ENCODE measurements around the gene MT1H. TPM values are rescaled to one million over a fixed set of nuclear protein-coding genes. Genes with fewer than 3 reads are reported as not detected.

The MT1H gene
- total RNA-seq, 1 donor from 2014 or later, result not detected

- intact Hi-C loops (cut with DNase I), result no loop called here
Measured at GRCh38 chr16:56634715-56635440, 34.7 kb upstream of the MT1H start.

DNA sequence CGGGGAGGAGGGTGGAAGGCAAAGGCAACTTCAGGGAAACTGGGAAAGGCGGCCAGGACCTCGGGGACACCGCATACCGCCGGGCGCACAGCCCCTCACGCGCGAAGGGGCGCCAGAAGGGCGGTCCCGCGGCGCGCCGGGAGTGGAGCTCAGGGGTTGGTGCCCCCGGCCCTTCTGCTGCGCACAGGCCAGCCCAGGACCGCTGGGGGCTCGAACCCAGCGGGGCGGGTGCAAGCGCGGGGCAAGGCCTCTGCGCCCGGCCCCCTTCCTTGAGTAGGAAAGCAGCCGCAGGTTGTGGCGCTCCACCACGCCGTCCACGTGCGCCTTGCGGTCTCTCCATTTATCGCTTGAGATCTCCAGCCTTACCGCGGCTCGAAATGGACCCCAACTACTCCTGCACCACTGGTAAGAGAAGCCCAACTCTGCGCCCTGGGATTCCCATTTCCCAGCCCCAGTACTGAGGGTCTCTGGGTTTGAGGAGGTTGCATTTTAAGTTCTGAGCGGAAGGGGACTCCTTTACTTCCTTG, 34.1 kb upstream of the MT1H start:
- DNase-seq (no peak), ATAC-seq (ENCODE audit: poor library complexity) (no peak)
- intact Hi-C loops (cut with DNase I), result no loop called here

More at GRCh38 chr16:56634715-56635440, 34.7 kb upstream of the MT1H start:
- DNase-seq (no peak), ATAC-seq (ENCODE audit: poor library complexity) (no peak)

- intact Hi-C loops (cut with DNase I), result no loop called here
- ATAC-seq (ENCODE audit: poor library complexity), result no peak
- no peak for DNase-seq
Measured at GRCh38 chr16:56636616-56637413, 32.8 kb upstream of the MT1H start.

GRCh38 chr16:56637814-56638750, 31.5 kb upstream of the MT1H start, which contains the start of gene MT1A:
MT1A (plus strand) TSS chr16:56638666; CDS start chr16:56638739, 73 bp downstream.
- intact Hi-C loops (cut with DNase I), result no loop called here
- DNase-seq (peak; percentile 90), ATAC-seq (ENCODE audit: poor library complexity) (peak; percentile 94)

DNA sequence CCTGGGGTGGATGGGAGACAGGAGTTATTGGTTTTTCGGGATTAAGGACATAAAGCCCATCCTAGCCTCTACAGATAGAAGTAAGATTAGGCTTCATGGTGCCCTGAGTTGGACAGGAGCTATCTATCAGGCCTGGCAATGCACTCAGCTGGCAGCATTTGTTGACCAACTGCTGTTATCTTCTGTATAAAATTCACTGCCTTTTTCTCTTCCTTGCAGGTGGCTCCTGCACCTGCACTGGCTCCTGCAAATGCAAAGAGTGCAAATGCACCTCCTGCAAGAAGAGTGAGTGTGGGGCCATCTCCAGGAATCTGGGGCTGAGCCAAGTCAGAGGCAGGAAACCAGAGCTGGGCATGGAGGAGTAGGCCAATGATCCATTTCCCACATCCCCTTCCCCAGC, 30.6 kb upstream of the MT1H start:
- intact Hi-C loops (cut with DNase I), result no loop called here
- no peak for ATAC-seq (ENCODE audit: poor library complexity)
- no peak for DNase-seq

DNA sequence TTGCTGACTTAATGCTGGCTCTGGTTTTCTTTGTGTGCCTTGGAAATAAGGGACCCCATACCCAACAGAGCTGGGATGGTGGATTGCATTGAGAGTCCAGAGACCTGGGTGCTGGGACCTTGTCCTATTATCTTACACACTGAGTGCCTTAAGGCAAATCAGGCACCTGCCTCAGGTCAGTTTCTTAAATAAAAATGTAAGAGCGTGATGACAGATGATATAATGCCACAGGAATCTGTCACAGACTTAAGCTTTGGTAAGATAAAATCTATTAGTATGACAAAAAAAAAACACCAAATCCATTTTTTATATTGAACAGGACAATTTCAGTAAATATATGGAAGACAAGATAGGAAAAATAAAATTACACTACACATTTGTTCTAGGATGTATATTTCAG, 29.5 kb upstream of the MT1H start:
- ATAC-seq (ENCODE audit: poor library complexity) (no peak), DNase-seq (no peak)
- intact Hi-C loops (cut with DNase I), result no loop called here

DNA sequence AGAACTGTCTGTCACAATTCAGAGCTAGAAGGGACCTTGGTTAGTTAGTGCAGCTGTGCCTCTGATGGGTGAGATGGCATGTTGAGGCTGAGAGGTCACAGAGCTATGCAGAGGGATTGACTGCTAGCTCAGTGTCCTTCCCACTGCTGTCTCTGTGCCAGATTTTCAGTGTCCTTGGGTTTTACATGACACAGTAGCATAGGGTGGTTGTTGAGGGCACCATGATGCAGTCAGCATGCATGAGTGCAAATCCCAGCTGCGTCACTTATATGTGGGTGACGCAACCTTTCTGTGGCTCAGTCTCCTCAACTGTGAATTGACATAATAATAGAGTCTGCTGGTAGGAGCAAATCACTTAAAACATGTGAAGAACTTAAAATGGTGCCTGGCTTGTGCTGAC, 28.4 kb upstream of the MT1H start:
- DNase-seq (no peak), ATAC-seq (ENCODE audit: poor library complexity) (no peak)
- intact Hi-C loops (cut with DNase I), result no loop called here

DNA sequence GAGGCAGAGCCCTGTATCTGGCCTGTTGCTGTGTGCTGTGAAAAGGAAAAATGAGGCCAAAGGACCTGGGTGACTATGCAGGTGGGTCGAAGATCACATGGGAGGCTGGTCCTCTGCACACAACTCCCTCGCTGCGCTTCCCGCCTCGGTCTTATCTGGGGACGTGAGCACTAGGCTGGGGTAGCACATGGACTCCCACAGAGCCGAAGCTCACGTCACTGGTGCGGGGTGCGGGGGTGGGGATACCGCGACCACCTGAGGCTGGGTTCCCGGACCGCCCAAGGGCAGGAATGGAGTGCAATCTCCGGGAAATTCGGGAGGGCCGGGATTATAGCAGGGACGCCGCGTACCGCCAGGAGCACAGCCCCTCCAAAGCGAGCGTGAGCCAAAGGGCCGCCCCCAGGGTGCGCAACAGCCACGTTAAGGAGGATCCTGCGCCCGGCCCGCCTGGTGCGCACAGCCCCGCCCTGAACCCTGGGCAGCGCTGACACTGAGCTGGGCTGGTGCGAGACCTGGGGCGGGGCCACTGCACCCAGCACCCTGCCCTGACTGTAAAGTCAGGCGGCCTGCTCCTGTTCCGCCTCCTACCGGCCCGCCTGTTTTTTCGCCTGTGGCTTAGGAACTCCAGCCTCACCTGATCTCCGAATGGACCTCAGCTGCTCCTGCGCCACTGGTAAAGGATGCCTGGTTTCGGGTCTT, 26.4 kb upstream of the MT1H start:
- peak; percentile 85 for DNase-seq
- ATAC-seq (ENCODE audit: poor library complexity), result peak; percentile 88
- intact Hi-C loops (cut with DNase I), result no loop called here

GRCh38 chr16:56643833-56644232, 25.8 kb upstream of the MT1H start:
- ATAC-seq (ENCODE audit: poor library complexity) (no peak), DNase-seq (no peak)
- intact Hi-C loops (cut with DNase I), result no loop called here

DNA sequence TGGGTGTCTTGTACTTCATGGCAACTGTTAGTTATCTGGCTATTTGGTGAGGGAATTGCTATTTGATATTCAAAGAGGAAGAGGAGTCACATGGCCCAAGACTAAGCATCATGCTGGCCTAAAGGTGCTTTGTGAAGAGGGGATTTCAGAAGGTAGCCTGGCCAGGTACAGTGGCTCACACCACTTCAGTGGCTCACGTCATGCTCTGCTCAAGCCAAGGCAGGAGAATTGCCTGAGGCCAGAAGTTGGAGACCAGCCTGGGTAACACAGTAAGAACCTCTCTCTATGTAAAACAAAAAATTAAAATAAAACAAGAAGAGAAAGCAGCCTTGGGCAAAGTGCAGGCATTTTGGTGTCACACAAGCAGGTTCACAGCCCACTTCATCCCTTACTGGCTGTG, 24.3 kb upstream of the MT1H start:
- no peak for ATAC-seq (ENCODE audit: poor library complexity)
- intact Hi-C loops (cut with DNase I), result no loop called here
- DNase-seq, result no peak

DNA sequence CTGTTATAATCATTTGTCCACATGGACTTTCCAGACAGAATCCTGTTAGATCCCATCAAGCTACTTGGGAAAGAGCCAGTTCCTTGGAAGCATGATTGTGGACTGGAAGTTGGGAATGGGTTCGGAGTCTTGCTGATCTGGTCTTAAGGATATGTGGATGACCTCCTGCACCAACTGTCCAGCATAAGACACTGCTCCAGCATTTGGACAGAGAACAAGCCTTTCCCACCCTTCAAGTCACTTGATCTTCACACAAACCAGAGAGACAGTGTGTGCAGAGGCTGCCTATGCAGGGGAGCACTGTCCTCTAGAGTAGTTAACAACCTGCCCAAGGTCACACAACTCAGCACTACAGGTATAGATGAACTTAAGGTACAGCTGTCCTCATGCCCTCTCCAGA, 23.8 kb upstream of the MT1H start:
- DNase-seq, result no peak
- ATAC-seq (ENCODE audit: poor library complexity), result no peak
- intact Hi-C loops (cut with DNase I), result no loop called here

DNA sequence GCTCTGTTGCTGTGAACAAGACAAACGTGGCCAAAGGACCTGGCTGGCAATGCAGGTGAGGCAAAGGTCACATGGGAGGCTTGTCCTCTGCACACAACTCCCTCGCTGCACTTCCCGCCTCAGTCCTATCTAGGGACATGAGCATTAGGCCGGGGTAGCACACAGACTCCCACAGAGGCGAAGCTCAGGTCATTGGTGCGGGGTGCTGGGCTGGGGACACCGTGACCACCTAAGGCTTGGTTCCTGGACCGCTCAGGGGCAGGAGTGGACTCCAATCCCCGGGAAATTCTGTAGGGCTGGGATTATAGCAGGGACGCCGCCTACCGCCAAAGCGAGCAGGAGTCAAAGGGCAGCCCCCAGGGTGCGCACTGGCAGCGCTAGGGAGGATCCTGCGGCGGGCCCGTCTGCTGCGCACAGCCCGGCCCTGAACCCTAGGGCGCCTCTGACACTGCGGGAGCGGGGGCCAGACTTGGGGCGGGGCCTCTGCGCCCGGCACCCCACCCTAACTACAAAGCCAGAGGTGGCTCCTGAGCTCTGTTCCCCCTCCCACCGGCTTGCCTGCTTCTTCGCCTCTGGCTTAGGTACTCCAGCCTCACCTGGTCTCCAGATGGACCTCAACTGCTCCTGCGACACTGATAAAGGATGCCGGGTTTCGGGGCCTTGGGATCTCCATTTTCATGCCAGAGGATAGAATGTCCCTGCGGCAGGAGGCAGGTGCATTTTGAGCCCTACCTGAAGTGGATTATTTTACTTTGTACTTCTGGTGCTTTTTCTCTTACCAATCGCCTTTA, 21.8 kb upstream of the MT1H start:
- ATAC-seq (ENCODE audit: poor library complexity), result no peak
- intact Hi-C loops (cut with DNase I), result no loop called here
- DNase-seq, result no peak

DNA sequence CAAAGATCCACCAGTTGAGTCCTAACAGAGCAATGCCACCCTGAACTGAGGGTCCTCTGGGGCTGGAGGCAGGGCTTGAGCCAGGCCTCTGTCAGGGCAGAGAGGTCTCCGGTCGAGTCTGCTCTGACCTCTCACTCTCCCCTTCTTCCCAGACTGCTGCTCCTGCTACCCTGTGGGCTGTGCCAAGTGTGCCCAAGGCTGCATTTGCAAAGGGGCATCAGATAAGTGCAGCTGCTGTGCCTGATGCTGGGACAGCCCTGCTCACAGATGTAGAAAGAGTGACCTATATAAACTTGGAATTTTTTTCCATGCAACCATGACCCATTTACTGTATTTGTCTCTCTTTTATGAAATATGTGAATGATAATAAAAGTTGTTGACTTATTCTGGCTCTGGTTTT, 20.3 kb upstream of the MT1H start:
- no peak for ATAC-seq (ENCODE audit: poor library complexity)
- DNase-seq, result no peak
- intact Hi-C loops (cut with DNase I), result no loop called here

DNA sequence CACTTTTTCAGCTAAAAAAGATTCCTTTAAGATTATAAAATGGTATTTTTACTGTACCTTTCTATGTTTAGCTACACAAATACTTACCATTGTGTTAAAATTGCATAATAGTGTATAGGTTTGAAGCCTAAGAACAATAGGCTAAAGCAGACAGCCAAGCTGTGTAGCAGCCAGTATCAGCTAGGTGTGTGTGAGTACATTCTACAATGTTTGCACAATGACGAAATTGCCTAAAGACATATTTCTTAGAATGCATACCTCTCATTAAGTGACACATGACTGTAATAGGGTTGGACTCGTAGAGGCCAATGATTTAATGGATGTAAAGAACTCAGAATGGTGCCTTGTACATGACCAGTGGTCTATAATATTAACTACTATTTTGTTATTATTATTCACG, 19.8 kb upstream of the MT1H start:
- intact Hi-C loops (cut with DNase I), result no loop called here
- no peak for ATAC-seq (ENCODE audit: poor library complexity)

DNA sequence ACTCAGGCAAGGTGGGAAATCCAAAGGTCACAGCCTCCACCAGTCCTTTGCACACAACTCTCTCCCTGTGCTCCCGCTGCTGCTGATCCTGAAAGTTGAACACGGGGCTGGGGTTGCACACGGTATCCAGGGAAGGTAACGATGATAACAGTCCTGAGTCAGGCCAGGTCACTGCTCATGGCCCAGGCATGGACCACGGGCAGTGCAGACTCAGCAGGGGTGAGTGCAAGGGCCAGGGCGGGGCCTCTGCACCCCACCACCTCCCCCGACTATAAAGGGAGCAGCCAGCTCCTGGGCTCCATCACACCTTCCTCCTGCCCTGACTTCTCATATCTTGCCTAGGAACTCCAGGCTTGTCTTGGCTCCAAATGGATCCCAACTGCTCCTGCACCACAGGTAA, 18.0 kb upstream of the MT1H start, which contains the start of gene MT1B:
MT1B (plus strand) TSS at position 301 of the 400 bp plus-strand sequence; CDS start at position 369, 68 bp downstream.
- intact Hi-C loops (cut with DNase I), result no loop called here
- DNase-seq (no peak), ATAC-seq (ENCODE audit: poor library complexity) (no peak)

More for the DNA sequence above, 19.8 kb upstream of the MT1H start:
- DNase-seq, result no peak

GRCh38 chr16:56652600-56652999, 17.0 kb upstream of the MT1H start:
- no peak for DNase-seq
- intact Hi-C loops (cut with DNase I), result no loop called here
- ATAC-seq (ENCODE audit: poor library complexity), result no peak

- intact Hi-C loops (cut with DNase I), result no loop called here
- no peak for DNase-seq
- no peak for ATAC-seq (ENCODE audit: poor library complexity)
Measured at GRCh38 chr16:56653218-56653617, 16.4 kb upstream of the MT1H start.

Data from Right ventricle myocardium superior (tissue), 1 donor.